Astrocyte (in vitro differentiated cells and primary cell): ENCODE results near the gene TOB1. TPM values are rescaled to one million over a fixed set of nuclear protein-coding genes. Genes with fewer than 3 reads are reported as not detected.

Source experiments
- DNase-seq: peaks from one replicate; pipeline ENCODE4 v3.0.0-alpha.2; 2010; ENCODE audit warnings: low read depth
- FAIRE-seq: peaks from 2 replicates; lab custom pipeline; 2011; peaks lifted over from hg19 to GRCh38; lab: Jason Lieb, UNC
- H2AFZ ChIP-seq: 2 replicates; pipeline ENCODE4 v1.6.0; 2012; ENCODE audit warnings: low read depth, low read length, inconsistent platforms
- H3K27ac ChIP-seq: 2 replicates; pipeline ENCODE4 v1.5.1; 2011; ENCODE audit warnings: low read depth, low read length, inconsistent platforms
- H3K27me3 ChIP-seq: 2 replicates; pipeline ENCODE4 v1.6.0; 2011; ENCODE audit warnings: low read length, inconsistent platforms; ENCODE audit not compliant: insufficient read depth
- H3K36me3 ChIP-seq: 2 replicates; pipeline ENCODE4 v1.5.1; 2011; ENCODE audit warnings: low read length, inconsistent platforms; ENCODE audit not compliant: insufficient read depth
- H3K4me1 ChIP-seq: 2 replicates; pipeline ENCODE4 v1.5.1; 2011; ENCODE audit warnings: low read length, inconsistent platforms; ENCODE audit not compliant: insufficient read depth
- H3K4me2 ChIP-seq: 2 replicates; pipeline ENCODE4 v1.6.0; 2012; ENCODE audit warnings: low read length, inconsistent platforms
- H3K4me3 ChIP-seq: 2 replicates; pipeline ENCODE4 v1.5.1; 2011; ENCODE audit warnings: low read depth, mild to moderate bottlenecking, low read length, inconsistent platforms; ENCODE audit not compliant: insufficient read depth
- H3K79me2 ChIP-seq: 2 replicates; pipeline ENCODE4 v1.6.0; 2012; ENCODE audit warnings: mild to moderate bottlenecking, low read length, inconsistent platforms; ENCODE audit not compliant: insufficient read depth
- H3K9ac ChIP-seq: 2 replicates; pipeline ENCODE4 v1.6.0; 2012; ENCODE audit warnings: mild to moderate bottlenecking, low read length, inconsistent platforms
- H3K9me3 ChIP-seq: 2 replicates; pipeline ENCODE4 v1.5.1; 2012; ENCODE audit warnings: low read depth, mild to moderate bottlenecking, low read length, inconsistent platforms; ENCODE audit not compliant: insufficient read depth
- H4K20me1 ChIP-seq: 2 replicates; pipeline ENCODE4 v1.6.0; 2012; ENCODE audit warnings: low read length, inconsistent platforms; ENCODE audit not compliant: insufficient read depth
- H3K27ac Mint-ChIP-seq: one replicate; pipeline ENCODE4 v1.8.0; 2021; ENCODE audit warnings: mild to moderate bottlenecking, mixed read lengths; ENCODE audit not compliant: unreplicated experiment
- H3K27me3 Mint-ChIP-seq: one replicate; pipeline ENCODE4 v1.8.0; 2021; ENCODE audit warnings: low read depth, mixed read lengths; ENCODE audit not compliant: unreplicated experiment
- H3K36me3 Mint-ChIP-seq: one replicate; pipeline ENCODE4 v1.8.0; 2021; ENCODE audit warnings: low read depth, mixed read lengths; ENCODE audit not compliant: unreplicated experiment
- H3K4me1 Mint-ChIP-seq: one replicate; pipeline ENCODE4 v1.8.0; 2021; ENCODE audit warnings: low read depth, mixed read lengths; ENCODE audit not compliant: unreplicated experiment
- H3K4me3 Mint-ChIP-seq: one replicate; pipeline ENCODE4 v1.8.0; 2021; ENCODE audit warnings: mild to moderate bottlenecking, moderate library complexity, mixed read lengths; ENCODE audit not compliant: unreplicated experiment
- H3K9me3 Mint-ChIP-seq: one replicate; pipeline ENCODE4 v1.8.0; 2021; ENCODE audit warnings: mild to moderate bottlenecking, mixed read lengths; ENCODE audit not compliant: unreplicated experiment
- EZH2 ChIP-seq: IDR thresholded peaks from 2 replicates; pipeline ENCODE4 v1.6.1; 2012; ENCODE audit warnings: mild to moderate bottlenecking, low read length, inconsistent platforms; ENCODE audit not compliant: insufficient read depth
- total RNA-seq: library from RNA; stranded (reverse); gene quantifications from 2 replicates; pipeline ENCODE4 v1.2.1, GENCODE V29; 2021
- TF ChIP-seq, protein P1 (sequence below): IDR thresholded peaks from 2 replicates; pipeline ENCODE4 v1.5.1; 2011; ENCODE audit warnings: low read depth, mild to moderate bottlenecking, inconsistent platforms, low read length, moderate library complexity; ENCODE audit not compliant: insufficient read depth

TOB1 gene
- total RNA-seq, 1 donor from 2014 or later, result 71.6 TPM

DNA sequence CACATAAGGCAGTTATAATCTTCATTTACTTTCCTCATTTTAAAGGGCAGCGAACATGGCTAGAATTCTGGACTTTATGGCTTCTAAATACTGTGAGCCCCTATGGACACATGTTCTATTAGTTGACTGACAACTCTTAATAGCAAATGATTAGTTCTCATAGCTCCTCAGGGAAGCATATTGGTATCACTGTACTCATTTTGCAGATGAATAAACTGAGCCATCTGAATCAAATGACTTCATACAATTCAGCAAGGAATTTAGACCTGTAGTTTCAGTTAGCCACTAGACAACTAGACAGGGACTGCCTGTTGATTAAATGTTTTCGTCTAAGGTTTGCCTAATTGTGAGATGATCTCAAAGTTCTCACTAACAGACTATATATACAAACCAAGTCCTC, 9.7 kb downstream of the TOB1 start:
- Histone ChIP-seq H3K79me2 (no peaks in the 10 kb centered on the region), H3K9ac (no peak overlapping the region), H4K20me1 (no peaks in the 10 kb centered on the region), H3K36me3 (no peaks in the 10 kb centered on the region), H3K27me3 (peaks cover 12% of the 10 kb centered on the region), H3K27ac (no peak overlapping the region), H3K4me3 (no peak overlapping the region), H3K4me1 (no peaks in the 10 kb centered on the region), H3K9me3 (no peaks in the 10 kb centered on the region), H2AFZ (no peak overlapping the region), H3K4me2 (no peak overlapping the region)
- FAIRE-seq (no peak), DNase-seq (no peak)
- peaks cover 14% of the 10 kb centered on the region for H3K27me3 Mint-ChIP-seq
- H3K9me3 Mint-ChIP-seq, result no peaks in the 10 kb centered on the region
- TF ChIP-seq, protein P1, sequence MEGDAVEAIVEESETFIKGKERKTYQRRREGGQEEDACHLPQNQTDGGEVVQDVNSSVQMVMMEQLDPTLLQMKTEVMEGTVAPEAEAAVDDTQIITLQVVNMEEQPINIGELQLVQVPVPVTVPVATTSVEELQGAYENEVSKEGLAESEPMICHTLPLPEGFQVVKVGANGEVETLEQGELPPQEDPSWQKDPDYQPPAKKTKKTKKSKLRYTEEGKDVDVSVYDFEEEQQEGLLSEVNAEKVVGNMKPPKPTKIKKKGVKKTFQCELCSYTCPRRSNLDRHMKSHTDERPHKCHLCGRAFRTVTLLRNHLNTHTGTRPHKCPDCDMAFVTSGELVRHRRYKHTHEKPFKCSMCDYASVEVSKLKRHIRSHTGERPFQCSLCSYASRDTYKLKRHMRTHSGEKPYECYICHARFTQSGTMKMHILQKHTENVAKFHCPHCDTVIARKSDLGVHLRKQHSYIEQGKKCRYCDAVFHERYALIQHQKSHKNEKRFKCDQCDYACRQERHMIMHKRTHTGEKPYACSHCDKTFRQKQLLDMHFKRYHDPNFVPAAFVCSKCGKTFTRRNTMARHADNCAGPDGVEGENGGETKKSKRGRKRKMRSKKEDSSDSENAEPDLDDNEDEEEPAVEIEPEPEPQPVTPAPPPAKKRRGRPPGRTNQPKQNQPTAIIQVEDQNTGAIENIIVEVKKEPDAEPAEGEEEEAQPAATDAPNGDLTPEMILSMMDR, result no peak
- no peak for TF ChIP-seq EZH2
- H3K27ac Mint-ChIP-seq, result no peak overlapping the region
- peaks cover 9% of the 10 kb centered on the region for H3K4me1 Mint-ChIP-seq
- H3K4me3 Mint-ChIP-seq, result no peak overlapping the region
- H3K36me3 Mint-ChIP-seq, result no peaks in the 10 kb centered on the region

GRCh38 chr17:50855708-50856330, 10.3 kb downstream of the TOB1 start:
- TF ChIP-seq EZH2, result no peak
- TF ChIP-seq, protein P1, result no peak
- no peak for DNase-seq
- FAIRE-seq, result no peak
- H3K4me3 ChIP-seq, result no peak overlapping the region
- H3K79me2 ChIP-seq, result no peaks in the 10 kb centered on the region
- H3K4me3 Mint-ChIP-seq, result no peak overlapping the region
- H3K4me1 Mint-ChIP-seq, result peaks cover 9% of the 10 kb centered on the region
- H3K4me1 ChIP-seq, result no peaks in the 10 kb centered on the region
- no peaks in the 10 kb centered on the region for H3K9me3 Mint-ChIP-seq
- peaks cover 12% of the 10 kb centered on the region for H3K27me3 ChIP-seq
- no peak overlapping the region for H3K27ac ChIP-seq
- H3K4me2 ChIP-seq, result no peak overlapping the region
- H3K9me3 ChIP-seq, result no peaks in the 10 kb centered on the region
- no peak overlapping the region for H3K27ac Mint-ChIP-seq
- no peaks in the 10 kb centered on the region for H3K36me3 ChIP-seq
- no peaks in the 10 kb centered on the region for H4K20me1 ChIP-seq
- no peak overlapping the region for H3K9ac ChIP-seq
- no peak overlapping the region for H2AFZ ChIP-seq
- H3K27me3 Mint-ChIP-seq, result peaks cover 14% of the 10 kb centered on the region
- H3K36me3 Mint-ChIP-seq, result no peaks in the 10 kb centered on the region

DNA sequence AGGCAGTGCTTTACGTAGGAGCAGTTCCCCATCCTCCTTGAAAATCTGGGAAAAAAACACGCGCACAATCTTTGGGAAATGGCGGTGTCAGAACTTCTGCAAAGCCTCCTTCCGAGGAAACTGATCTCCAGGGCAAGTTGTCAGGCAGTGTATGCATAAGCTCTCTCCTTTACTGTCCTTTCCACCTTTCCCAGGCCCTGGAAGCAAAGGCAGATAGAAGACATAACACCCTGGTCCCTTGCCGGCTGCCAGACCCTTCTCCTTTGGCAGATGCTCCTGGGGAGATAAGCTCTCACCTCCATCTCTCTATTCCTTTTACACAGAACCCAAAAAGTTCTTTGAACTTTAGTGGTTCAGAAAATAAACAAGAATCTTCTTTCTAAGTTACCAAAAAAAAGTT, 12.4 kb downstream of the TOB1 start:
- H3K27ac ChIP-seq, result no peak overlapping the region
- FAIRE-seq (no peak), DNase-seq (no peak)

More for the DNA sequence above, 12.4 kb downstream of the TOB1 start:
- Histone ChIP-seq H3K4me2 (no peak overlapping the region), H3K27me3 (peaks cover 12% of the 10 kb centered on the region), H2AFZ (no peak overlapping the region), H3K4me1 (no peaks in the 10 kb centered on the region), H3K79me2 (no peaks in the 10 kb centered on the region), H3K4me3 (no peak overlapping the region), H3K9me3 (no peaks in the 10 kb centered on the region), H3K36me3 (no peaks in the 10 kb centered on the region), H4K20me1 (no peaks in the 10 kb centered on the region), H3K9ac (no peak overlapping the region)
- Mint-ChIP-seq H3K27ac (no peak overlapping the region), H3K9me3 (no peaks in the 10 kb centered on the region), H3K27me3 (peaks cover 18% of the 10 kb centered on the region), H3K36me3 (no peaks in the 10 kb centered on the region), H3K4me3 (no peak overlapping the region), H3K4me1 (peaks cover 9% of the 10 kb centered on the region)
- TF ChIP-seq EZH2, result no peak
- TF ChIP-seq, protein P1, result no peak
